PC-9 (cell line): ENCODE measurements around the gene TBX20.

Source experiments
- EZH2 ChIP-seq: fragments of 200-600 bp; sonication (generic); IDR thresholded peaks from 2 replicates; pipeline ENCODE4 v1.8.0; 2017; ENCODE audit warnings: antibody characterized with exemption, low read depth
- TF ChIP-seq, protein P1 (sequence below): fragments of 200-600 bp; sonication (generic); conservative IDR thresholded peaks from 2 replicates; pipeline ENCODE4 v1.6.1; 2017; ENCODE audit warnings: mixed run types, antibody characterized with exemption, mild to moderate bottlenecking, moderate library complexity

DNA sequence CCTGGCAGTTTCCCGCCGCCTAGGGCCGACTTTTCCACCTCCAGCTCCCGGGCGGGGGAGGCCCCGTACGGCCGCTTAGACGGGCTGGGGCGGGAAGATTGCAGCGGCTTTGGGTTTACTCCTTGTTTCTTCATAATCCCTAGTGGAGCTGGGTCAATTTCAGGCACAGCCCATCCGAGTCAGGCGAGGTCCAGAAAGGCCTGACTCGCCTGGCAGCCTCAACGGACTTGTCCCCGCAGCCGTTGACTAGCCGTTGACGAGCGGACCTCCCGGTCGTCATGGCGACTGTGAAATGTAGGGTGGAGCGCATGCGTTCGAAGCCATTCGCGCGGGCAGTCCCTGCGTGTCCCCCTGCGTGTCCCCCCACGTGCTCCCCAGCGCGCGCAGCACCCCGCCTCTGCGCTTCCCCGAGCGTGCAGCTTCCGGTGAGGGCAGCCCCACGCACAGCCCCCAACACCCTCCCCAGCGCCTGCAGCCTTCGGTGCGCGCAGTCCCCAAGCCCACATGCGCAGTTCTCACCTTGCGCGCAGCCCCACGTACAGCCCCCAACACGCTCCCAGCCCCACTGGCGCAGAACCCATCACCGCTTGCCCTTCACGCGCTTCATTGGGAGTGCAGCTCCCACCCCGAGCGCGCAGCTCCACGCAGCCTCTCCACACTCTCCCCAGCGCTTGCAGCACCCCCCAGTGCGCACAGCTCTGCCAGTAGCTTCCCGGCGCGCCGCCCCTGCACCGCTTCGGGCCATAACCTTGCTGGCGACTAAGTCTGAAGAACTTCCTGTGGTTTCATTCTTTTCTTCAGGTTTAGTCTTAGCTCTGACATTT, 67.8 kb downstream of the TBX20 start:
- TF ChIP-seq, protein P1, sequence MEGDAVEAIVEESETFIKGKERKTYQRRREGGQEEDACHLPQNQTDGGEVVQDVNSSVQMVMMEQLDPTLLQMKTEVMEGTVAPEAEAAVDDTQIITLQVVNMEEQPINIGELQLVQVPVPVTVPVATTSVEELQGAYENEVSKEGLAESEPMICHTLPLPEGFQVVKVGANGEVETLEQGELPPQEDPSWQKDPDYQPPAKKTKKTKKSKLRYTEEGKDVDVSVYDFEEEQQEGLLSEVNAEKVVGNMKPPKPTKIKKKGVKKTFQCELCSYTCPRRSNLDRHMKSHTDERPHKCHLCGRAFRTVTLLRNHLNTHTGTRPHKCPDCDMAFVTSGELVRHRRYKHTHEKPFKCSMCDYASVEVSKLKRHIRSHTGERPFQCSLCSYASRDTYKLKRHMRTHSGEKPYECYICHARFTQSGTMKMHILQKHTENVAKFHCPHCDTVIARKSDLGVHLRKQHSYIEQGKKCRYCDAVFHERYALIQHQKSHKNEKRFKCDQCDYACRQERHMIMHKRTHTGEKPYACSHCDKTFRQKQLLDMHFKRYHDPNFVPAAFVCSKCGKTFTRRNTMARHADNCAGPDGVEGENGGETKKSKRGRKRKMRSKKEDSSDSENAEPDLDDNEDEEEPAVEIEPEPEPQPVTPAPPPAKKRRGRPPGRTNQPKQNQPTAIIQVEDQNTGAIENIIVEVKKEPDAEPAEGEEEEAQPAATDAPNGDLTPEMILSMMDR = no peak
- TF ChIP-seq EZH2 = no peak
